ENCODE measurements around the gene ZNF414. TPM values are rescaled to one million over a fixed set of nuclear protein-coding genes. Genes with fewer than 3 reads are reported as not detected.

Gene ZNF414
- total and polyA plus RNA-seq, 9 of the 15 experiments (the other 6 are each of a cell fraction or from before 2014, with no cell fraction given): 0.03 to 27.2 (median 2.2) TPM; not detected in 2

GRCh38 chr19:8511573-8512101 is 2.3 kb downstream of the ZNF414 start:
- no peak overlapping the region for H2AFZ ChIP-seq (ENCODE audit: low read depth, low read length)
- no TSS peak for BruUV-seq (replicated peaks)
- 89% methylated on average over 11 of the region's 45 CpGs for WGBS (ENCODE audit: insufficient coverage, low coverage, missing lambda C conversion rate)
- ChIA-PET POLR2A (no interaction called here), CTCF (ENCODE audit: low intra/inter-chr PET ratio) (no interaction called here)
- H3K4me1 ChIP-seq (replicated peaks in 1 of 2; ENCODE audit: control insufficient read depth in 2 of 2, insufficient read depth in 2 of 2, low read length in 2 of 2): peaks cover 33 to 52% of the 10 kb centered on the region in 2 experiments
- in situ Hi-C loops (cut with MboI) (no loop called here), intact Hi-C loops (cut with micrococcal nuclease) (loop anchor here (5.0 kb wide), 1 partner anchor 99 kb away; the partner anchor contains the start of gene MARCHF2)
- peaks cover 7% of the 10 kb centered on the region; the same call in 1 of the 3 replicates for H3K79me2 ChIP-seq (ENCODE audit: control insufficient read depth, insufficient read depth, low read length)
- H3K27ac ChIP-seq (ENCODE audit: extremely low read depth, low read depth, low read length): no peak overlapping the region
- H3K9me1 ChIP-seq (ENCODE audit: control insufficient read depth, insufficient read depth, low read length): no peaks in the 10 kb centered on the region
- no peaks in the 10 kb centered on the region for H3K27me3 ChIP-seq (ENCODE audit: control insufficient read depth in 2 of 2, insufficient read depth in 2 of 2, low read length in 2 of 2)
- H3K9me3 ChIP-seq (replicated peaks; ENCODE audit: control insufficient read depth, insufficient read depth, low read depth, low read length): peaks cover 2% of the 10 kb centered on the region
- ATAC-seq: no peak
- no peaks in the 10 kb centered on the region for H4K20me1 ChIP-seq (replicated peaks; ENCODE audit: control insufficient read depth, insufficient read depth, low read length)
- no peak overlapping the region for H3K4me3 ChIP-seq
- no peak for DNase-seq (ENCODE audit: extremely low read depth in 1 of 4, low spot score in 3 of 4)
- H3K4me2 ChIP-seq (ENCODE audit: insufficient read depth, low read length): peak overlapping the region; percentile 83
- no peak for FAIRE-seq
- peaks cover 2% of the 10 kb centered on the region; the same call in 1 of the 3 replicates for H3K36me3 ChIP-seq (ENCODE audit: control insufficient read depth, insufficient read depth, low read length)
- H3K9ac ChIP-seq (ENCODE audit: insufficient read depth in 1 of 2, low read depth in 2 of 2, low read length in 2 of 2): no peak overlapping the region
- TF ChIP-seq ZBTB7A (IDR thresholded peaks at IDR 0.05; ENCODE audit: borderline replicate concordance, control insufficient read depth, low read depth, low read length) (0 out of 2 replicates have a peak, but pooled peaks have one; percentile 33), ZNF57 (CRISPR knock-in tag; IDR thresholded peaks at IDR 0.05) (no peak), HNRNPLL (IDR thresholded peaks at IDR 0.05; ENCODE audit: low read depth, low read length, poor library complexity, severe bottlenecking) (peak; percentile 7), EGR1 (conservative IDR thresholded peaks at IDR 0.05) (no peak), E2F6 (IDR thresholded peaks at IDR 0.05; ENCODE audit: borderline replicate concordance in 1 of 2, extremely low read depth in 1 of 2, insufficient read depth in 1 of 2, insufficient read length in 1 of 2, low read depth in 1 of 2, low read length in 1 of 2, poor library complexity in 1 of 2, severe bottlenecking in 1 of 2) (peak in 1 of 2 experiments; percentile 58), CTCFL (IDR thresholded peaks at IDR 0.05; ENCODE audit: borderline replicate concordance, insufficient read depth, low read depth, low read length, poor library complexity, severe bottlenecking) (peak; percentile 73), FOXM1 (IDR thresholded peaks at IDR 0.05; ENCODE audit: low read depth) (no peak), FOXM1 (CRISPR knock-in tag; IDR thresholded peaks at IDR 0.05; ENCODE audit: low read depth) (no peak), KDM5B (IDR thresholded peaks at IDR 0.05; ENCODE audit: insufficient replicate concordance, low read depth, low read length) (no peak)
- TF ChIP-seq, protein P1, sequence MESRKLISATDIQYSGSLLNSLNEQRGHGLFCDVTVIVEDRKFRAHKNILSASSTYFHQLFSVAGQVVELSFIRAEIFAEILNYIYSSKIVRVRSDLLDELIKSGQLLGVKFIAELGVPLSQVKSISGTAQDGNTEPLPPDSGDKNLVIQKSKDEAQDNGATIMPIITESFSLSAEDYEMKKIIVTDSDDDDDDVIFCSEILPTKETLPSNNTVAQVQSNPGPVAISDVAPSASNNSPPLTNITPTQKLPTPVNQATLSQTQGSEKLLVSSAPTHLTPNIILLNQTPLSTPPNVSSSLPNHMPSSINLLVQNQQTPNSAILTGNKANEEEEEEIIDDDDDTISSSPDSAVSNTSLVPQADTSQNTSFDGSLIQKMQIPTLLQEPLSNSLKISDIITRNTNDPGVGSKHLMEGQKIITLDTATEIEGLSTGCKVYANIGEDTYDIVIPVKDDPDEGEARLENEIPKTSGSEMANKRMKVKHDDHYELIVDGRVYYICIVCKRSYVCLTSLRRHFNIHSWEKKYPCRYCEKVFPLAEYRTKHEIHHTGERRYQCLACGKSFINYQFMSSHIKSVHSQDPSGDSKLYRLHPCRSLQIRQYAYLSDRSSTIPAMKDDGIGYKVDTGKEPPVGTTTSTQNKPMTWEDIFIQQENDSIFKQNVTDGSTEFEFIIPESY (CRISPR knock-in tag; IDR thresholded peaks at IDR 0.05): peak; percentile 95
- TF ChIP-seq, protein P2, sequence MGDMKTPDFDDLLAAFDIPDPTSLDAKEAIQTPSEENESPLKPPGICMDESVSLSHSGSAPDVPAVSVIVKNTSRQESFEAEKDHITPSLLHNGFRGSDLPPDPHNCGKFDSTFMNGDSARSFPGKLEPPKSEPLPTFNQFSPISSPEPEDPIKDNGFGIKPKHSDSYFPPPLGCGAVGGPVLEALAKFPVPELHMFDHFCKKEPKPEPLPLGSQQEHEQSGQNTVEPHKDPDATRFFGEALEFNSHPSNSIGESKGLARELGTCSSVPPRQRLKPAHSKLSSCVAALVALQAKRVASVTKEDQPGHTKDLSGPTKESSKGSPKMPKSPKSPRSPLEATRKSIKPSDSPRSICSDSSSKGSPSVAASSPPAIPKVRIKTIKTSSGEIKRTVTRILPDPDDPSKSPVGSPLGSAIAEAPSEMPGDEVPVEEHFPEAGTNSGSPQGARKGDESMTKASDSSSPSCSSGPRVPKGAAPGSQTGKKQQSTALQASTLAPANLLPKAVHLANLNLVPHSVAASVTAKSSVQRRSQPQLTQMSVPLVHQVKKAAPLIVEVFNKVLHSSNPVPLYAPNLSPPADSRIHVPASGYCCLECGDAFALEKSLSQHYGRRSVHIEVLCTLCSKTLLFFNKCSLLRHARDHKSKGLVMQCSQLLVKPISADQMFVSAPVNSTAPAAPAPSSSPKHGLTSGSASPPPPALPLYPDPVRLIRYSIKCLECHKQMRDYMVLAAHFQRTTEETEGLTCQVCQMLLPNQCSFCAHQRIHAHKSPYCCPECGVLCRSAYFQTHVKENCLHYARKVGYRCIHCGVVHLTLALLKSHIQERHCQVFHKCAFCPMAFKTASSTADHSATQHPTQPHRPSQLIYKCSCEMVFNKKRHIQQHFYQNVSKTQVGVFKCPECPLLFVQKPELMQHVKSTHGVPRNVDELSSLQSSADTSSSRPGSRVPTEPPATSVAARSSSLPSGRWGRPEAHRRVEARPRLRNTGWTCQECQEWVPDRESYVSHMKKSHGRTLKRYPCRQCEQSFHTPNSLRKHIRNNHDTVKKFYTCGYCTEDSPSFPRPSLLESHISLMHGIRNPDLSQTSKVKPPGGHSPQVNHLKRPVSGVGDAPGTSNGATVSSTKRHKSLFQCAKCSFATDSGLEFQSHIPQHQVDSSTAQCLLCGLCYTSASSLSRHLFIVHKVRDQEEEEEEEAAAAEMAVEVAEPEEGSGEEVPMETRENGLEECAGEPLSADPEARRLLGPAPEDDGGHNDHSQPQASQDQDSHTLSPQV (IDR thresholded peaks at IDR 0.05): no peak

All from K562 (cell line).